ENCODE results near the gene ST7L.

GRCh38 chr1:112493351-112493750 lies 125.6 kb downstream of the ST7L start:
- no peak for TF ChIP-seq CTCF (IDR thresholded peaks at IDR 0.05)
- TF ChIP-seq POLR2A (IDR thresholded peaks at IDR 0.05) = no peak

All from lower leg skin (tissue), 3 donors.